GM12878 (cell line): ENCODE data around the gene CEP250. TPM values are rescaled to one million over a fixed set of nuclear protein-coding genes. Genes with fewer than 3 reads are reported as not detected.
A peak's percentile ranks its signal among the peaks of the same experiment; 100 is the strongest.

Source experiments
- BACH1 ChIP-seq: fragments of 450-650 bp; IDR thresholded peaks from 2 replicates; pipeline ENCODE4 v1.6.1; 2017; ENCODE audit warnings: mild to moderate bottlenecking, borderline replicate concordance
- MEF2A ChIP-seq: IDR thresholded peaks from 2 replicates; pipeline ENCODE4 v1.6.1; 2011; ENCODE audit warnings: low read depth, mild to moderate bottlenecking, low read length, moderate library complexity; ENCODE audit not compliant: insufficient read depth
- MYB ChIP-seq: fragments of 150-350 bp; IDR thresholded peaks from 2 replicates; pipeline ENCODE4 v1.6.1; 2014; ENCODE audit warnings: mild to moderate bottlenecking, low read depth, low read length, borderline replicate concordance
- NR2C1 ChIP-seq: fragments of 450-650 bp; IDR thresholded peaks from 2 replicates; pipeline ENCODE4 v1.6.1; 2017; ENCODE audit warnings: antibody characterized with exemption, mild to moderate bottlenecking, moderate library complexity
- NR2C2 ChIP-seq: IDR thresholded peaks from 2 replicates; pipeline ENCODE4 v1.6.1; 2011; ENCODE audit warnings: borderline replicate concordance, low read depth; ENCODE audit not compliant: control insufficient read depth, insufficient read length
- NRF1 ChIP-seq: conservative IDR thresholded peaks from 2 replicates; pipeline ENCODE4 v1.6.1; 2011; ENCODE audit warnings: mild to moderate bottlenecking, low read depth, low read length, improper control_type of control experiment
- RAD21 ChIP-seq: IDR thresholded peaks from 2 replicates; pipeline ENCODE4 v1.6.1; 2011; ENCODE audit warnings: mild to moderate bottlenecking, low read depth, low read length, moderate library complexity; ENCODE audit not compliant: insufficient read depth
- RBBP5 ChIP-seq: fragments of 200-600 bp; sonication (generic); conservative IDR thresholded peaks from 2 replicates; pipeline ENCODE4 v1.6.1; 2016
- RCOR1 ChIP-seq: conservative IDR thresholded peaks from 2 replicates; pipeline ENCODE4 v1.6.1; 2012; ENCODE audit warnings: low read depth, low read length, improper control_type of control experiment
- ZNF24 ChIP-seq: fragments of 450-650 bp; IDR thresholded peaks from 2 replicates; pipeline ENCODE4 v1.6.1; 2017; ENCODE audit warnings: antibody characterized with exemption, mild to moderate bottlenecking
- polyA plus RNA-seq, 11 experiments: library from polyadenylated mRNA; depleted of rRNA in 4 of 11; unstranded in 6 of 11; stranded (reverse) in 5 of 11; fragments of >200 nt; fragmentation: Nextera tagmentation in 4 of 11; fragmentation: Illumina TruSeq in 1 of 11; extraction: Ambion mirVana in 4 of 11; extraction: Trizol in 1 of 11; gene quantifications; 1 replicate in 1 of 11; 2 replicates in 10 of 11; pipeline versions ENCODE4 v1.2.1 to v1.2.3, GENCODE V29; 2011 to 2016; ENCODE audit warnings: inconsistent platforms in 2 of 11, missing spikeins in 2 of 11, low read depth in 1 of 11
- total RNA-seq, 4 experiments: library from RNA; depleted of rRNA in 3 of 4; stranded (reverse); fragments of >200 nt in 3 of 4; fragmentation: Illumina TruSeq in 1 of 4; extraction: Trizol in 1 of 4; gene quantifications; 2 replicates each; pipeline versions ENCODE4 v1.2.1 to v1.2.3, GENCODE V29; 2013 to 2021
- TF ChIP-seq, protein P1 (sequence below): fragments of 450-650 bp; conservative IDR thresholded peaks from 2 replicates; pipeline ENCODE4 v1.6.1; 2017; ENCODE audit warnings: mild to moderate bottlenecking, moderate library complexity
- TF ChIP-seq, protein P2 (sequence below): IDR thresholded peaks from 2 replicates; pipeline ENCODE4 v1.6.1; 2011; ENCODE audit warnings: low read depth, low read length, improper control_type of control experiment, borderline replicate concordance
- TF ChIP-seq, protein P3 (sequence below): fragments of 450-650 bp; IDR thresholded peaks from 2 replicates; pipeline ENCODE4 v1.6.1; 2017; ENCODE audit warnings: borderline replicate concordance
- TF ChIP-seq, protein P4 (sequence below): fragments of 450-650 bp; formaldehyde crosslinking; IDR thresholded peaks from 2 replicates; pipeline ENCODE4 v1.5.0; 2022; ENCODE audit warnings: mild to moderate bottlenecking, missing genetic modification characterization
- TF ChIP-seq, protein P5 (sequence below): IDR thresholded peaks from 2 replicates; pipeline ENCODE4 v1.6.1; 2012; ENCODE audit warnings: low read depth, low read length, improper control_type of control experiment
- TF ChIP-seq, protein P6 (sequence below): fragments of 150-350 bp; IDR thresholded peaks from 2 replicates; pipeline ENCODE4 v1.6.1; 2014; ENCODE audit warnings: mild to moderate bottlenecking, low read depth, low read length
- TF ChIP-seq, protein P7 (sequence below): fragments of 450-650 bp; IDR thresholded peaks from 2 replicates; pipeline ENCODE4 v1.6.1; 2018; ENCODE audit warnings: borderline replicate concordance, mild to moderate bottlenecking; ENCODE audit not compliant: partially characterized antibody

CEP250 gene
- total and polyA plus RNA-seq, 10 of the 15 experiments (the other 5 are each of a cell fraction or from before 2014, with no cell fraction given): 2.4 to 41.6 (median 25.7) TPM

DNA sequence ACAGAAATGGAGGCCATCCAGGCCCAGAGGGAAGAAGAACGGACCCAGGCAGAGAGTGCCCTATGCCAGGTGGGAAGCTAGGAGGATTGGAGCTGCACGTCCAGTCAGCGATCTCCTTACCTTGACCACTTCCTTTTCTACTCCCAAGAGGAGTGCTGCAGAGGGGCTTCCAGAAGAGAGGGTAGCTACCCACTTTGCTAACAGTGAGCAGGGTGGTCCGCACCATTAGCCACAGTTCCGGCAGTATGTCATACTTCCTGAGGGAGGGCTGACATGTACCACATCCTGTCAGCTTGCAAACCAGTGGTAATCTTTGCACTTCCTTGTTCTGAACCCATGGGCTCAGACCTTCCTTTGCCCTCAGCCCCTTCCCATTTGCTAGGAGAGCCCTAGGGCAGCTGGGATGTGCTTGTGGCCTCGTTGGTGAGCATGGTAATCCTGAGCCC, 35.4 kb downstream of the CEP250 start (continued):
- TF ChIP-seq, protein P1, sequence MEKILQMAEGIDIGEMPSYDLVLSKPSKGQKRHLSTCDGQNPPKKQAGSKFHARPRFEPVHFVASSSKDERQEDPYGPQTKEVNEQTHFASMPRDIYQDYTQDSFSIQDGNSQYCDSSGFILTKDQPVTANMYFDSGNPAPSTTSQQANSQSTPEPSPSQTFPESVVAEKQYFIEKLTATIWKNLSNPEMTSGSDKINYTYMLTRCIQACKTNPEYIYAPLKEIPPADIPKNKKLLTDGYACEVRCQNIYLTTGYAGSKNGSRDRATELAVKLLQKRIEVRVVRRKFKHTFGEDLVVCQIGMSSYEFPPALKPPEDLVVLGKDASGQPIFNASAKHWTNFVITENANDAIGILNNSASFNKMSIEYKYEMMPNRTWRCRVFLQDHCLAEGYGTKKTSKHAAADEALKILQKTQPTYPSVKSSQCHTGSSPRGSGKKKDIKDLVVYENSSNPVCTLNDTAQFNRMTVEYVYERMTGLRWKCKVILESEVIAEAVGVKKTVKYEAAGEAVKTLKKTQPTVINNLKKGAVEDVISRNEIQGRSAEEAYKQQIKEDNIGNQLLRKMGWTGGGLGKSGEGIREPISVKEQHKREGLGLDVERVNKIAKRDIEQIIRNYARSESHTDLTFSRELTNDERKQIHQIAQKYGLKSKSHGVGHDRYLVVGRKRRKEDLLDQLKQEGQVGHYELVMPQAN: peak; percentile 61
- TF ChIP-seq, protein P2, sequence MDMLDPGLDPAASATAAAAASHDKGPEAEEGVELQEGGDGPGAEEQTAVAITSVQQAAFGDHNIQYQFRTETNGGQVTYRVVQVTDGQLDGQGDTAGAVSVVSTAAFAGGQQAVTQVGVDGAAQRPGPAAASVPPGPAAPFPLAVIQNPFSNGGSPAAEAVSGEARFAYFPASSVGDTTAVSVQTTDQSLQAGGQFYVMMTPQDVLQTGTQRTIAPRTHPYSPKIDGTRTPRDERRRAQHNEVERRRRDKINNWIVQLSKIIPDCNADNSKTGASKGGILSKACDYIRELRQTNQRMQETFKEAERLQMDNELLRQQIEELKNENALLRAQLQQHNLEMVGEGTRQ: no peak
- no peak for TF ChIP-seq RBBP5
- TF ChIP-seq BACH1: no peak
- no peak for TF ChIP-seq NRF1
- TF ChIP-seq NR2C1: no peak
- TF ChIP-seq, protein P3, sequence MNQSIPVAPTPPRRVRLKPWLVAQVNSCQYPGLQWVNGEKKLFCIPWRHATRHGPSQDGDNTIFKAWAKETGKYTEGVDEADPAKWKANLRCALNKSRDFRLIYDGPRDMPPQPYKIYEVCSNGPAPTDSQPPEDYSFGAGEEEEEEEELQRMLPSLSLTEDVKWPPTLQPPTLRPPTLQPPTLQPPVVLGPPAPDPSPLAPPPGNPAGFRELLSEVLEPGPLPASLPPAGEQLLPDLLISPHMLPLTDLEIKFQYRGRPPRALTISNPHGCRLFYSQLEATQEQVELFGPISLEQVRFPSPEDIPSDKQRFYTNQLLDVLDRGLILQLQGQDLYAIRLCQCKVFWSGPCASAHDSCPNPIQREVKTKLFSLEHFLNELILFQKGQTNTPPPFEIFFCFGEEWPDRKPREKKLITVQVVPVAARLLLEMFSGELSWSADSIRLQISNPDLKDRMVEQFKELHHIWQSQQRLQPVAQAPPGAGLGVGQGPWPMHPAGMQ: no peak
- no peak for TF ChIP-seq RCOR1
- TF ChIP-seq, protein P4, sequence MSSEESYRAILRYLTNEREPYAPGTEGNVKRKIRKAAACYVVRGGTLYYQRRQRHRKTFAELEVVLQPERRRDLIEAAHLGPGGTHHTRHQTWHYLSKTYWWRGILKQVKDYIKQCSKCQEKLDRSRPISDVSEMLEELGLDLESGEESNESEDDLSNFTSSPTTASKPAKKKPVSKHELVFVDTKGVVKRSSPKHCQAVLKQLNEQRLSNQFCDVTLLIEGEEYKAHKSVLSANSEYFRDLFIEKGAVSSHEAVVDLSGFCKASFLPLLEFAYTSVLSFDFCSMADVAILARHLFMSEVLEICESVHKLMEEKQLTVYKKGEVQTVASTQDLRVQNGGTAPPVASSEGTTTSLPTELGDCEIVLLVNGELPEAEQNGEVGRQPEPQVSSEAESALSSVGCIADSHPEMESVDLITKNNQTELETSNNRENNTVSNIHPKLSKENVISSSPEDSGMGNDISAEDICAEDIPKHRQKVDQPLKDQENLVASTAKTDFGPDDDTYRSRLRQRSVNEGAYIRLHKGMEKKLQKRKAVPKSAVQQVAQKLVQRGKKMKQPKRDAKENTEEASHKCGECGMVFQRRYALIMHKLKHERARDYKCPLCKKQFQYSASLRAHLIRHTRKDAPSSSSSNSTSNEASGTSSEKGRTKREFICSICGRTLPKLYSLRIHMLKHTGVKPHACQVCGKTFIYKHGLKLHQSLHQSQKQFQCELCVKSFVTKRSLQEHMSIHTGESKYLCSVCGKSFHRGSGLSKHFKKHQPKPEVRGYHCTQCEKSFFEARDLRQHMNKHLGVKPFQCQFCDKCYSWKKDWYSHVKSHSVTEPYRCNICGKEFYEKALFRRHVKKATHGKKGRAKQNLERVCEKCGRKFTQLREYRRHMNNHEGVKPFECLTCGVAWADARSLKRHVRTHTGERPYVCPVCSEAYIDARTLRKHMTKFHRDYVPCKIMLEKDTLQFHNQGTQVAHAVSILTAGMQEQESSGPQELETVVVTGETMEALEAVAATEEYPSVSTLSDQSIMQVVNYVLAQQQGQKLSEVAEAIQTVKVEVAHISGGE: no peak
- TF ChIP-seq, protein P5, sequence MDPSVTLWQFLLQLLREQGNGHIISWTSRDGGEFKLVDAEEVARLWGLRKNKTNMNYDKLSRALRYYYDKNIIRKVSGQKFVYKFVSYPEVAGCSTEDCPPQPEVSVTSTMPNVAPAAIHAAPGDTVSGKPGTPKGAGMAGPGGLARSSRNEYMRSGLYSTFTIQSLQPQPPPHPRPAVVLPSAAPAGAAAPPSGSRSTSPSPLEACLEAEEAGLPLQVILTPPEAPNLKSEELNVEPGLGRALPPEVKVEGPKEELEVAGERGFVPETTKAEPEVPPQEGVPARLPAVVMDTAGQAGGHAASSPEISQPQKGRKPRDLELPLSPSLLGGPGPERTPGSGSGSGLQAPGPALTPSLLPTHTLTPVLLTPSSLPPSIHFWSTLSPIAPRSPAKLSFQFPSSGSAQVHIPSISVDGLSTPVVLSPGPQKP: peak; percentile 61
- TF ChIP-seq, protein P6, sequence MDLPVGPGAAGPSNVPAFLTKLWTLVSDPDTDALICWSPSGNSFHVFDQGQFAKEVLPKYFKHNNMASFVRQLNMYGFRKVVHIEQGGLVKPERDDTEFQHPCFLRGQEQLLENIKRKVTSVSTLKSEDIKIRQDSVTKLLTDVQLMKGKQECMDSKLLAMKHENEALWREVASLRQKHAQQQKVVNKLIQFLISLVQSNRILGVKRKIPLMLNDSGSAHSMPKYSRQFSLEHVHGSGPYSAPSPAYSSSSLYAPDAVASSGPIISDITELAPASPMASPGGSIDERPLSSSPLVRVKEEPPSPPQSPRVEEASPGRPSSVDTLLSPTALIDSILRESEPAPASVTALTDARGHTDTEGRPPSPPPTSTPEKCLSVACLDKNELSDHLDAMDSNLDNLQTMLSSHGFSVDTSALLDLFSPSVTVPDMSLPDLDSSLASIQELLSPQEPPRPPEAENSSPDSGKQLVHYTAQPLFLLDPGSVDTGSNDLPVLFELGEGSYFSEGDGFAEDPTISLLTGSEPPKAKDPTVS: no peak
- no peak for TF ChIP-seq RAD21
- TF ChIP-seq, protein P7, sequence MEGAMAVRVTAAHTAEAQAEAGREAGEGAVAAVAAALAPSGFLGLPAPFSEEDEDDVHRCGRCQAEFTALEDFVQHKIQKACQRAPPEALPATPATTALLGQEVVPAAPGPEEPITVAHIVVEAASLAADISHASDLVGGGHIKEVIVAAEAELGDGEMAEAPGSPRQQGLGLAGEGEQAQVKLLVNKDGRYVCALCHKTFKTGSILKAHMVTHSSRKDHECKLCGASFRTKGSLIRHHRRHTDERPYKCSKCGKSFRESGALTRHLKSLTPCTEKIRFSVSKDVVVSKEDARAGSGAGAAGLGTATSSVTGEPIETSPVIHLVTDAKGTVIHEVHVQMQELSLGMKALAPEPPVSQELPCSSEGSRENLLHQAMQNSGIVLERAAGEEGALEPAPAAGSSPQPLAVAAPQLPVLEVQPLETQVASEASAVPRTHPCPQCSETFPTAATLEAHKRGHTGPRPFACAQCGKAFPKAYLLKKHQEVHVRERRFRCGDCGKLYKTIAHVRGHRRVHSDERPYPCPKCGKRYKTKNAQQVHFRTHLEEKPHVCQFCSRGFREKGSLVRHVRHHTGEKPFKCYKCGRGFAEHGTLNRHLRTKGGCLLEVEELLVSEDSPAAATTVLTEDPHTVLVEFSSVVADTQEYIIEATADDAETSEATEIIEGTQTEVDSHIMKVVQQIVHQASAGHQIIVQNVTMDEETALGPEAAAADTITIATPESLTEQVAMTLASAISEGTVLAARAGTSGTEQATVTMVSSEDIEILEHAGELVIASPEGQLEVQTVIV: peak; percentile 68
- TF ChIP-seq MEF2A: no peak
- TF ChIP-seq NR2C2: no peak
- TF ChIP-seq MYB: no peak
- no peak for TF ChIP-seq ZNF24
